Thyroid gland (tissue), 4 donors: ENCODE results near the gene RETREG1.

Experiments used
- CTCF ChIP-seq, 6 experiments: fragments of 200-600 bp in 3 of 6; fragments of 450-650 bp in 3 of 6; sonication (generic) in 3 of 6; IDR thresholded peaks; one replicate each; pipeline ENCODE4 v1.5.1; 2016 to 2019; ENCODE audit warnings: antibody characterized with exemption in 6 of 6, mild to moderate bottlenecking in 2 of 6, inconsistent platforms in 1 of 6, moderate library complexity in 1 of 6
- POLR2A ChIP-seq, 2 donors: fragments of 450-650 bp; IDR thresholded peaks; one replicate each; pipeline ENCODE4 v1.6.1; 2017; ENCODE audit warnings: antibody characterized with exemption in 2 of 2, mild to moderate bottlenecking in 2 of 2, moderate library complexity in 1 of 2

- TF ChIP-seq CTCF (IDR thresholded peaks at IDR 0.05) (no peak), POLR2A (IDR thresholded peaks at IDR 0.05) (no peak)
These were observed 166.6 kb downstream of the RETREG1 start for GRCh38 chr5:16450163-16450562.
